HUES48 (cell line): ENCODE results near the gene BUD23.
A peak's percentile ranks its signal among the peaks of the same experiment; 100 is the strongest.
"Not testable (repeated sequence)": the region's sequence is repeated elsewhere in the genome, so short reads cannot be mapped to it uniquely, and the experiment has no call there.

Experiments used
- H3K27ac ChIP-seq: one replicate; pipeline ENCODE4 v1.7.0; 2013; ENCODE audit warnings: low read depth, low read length, inconsistent platforms
- H3K27me3 ChIP-seq: 2 replicates; pipeline ENCODE4 v1.6.1; 2013; ENCODE audit warnings: mild to moderate bottlenecking, low read length; ENCODE audit not compliant: control insufficient read depth, insufficient read depth
- H3K36me3 ChIP-seq: 2 replicates; pipeline ENCODE4 v1.6.1; 2013; ENCODE audit warnings: low read length; ENCODE audit not compliant: control insufficient read depth, insufficient read depth
- H3K4me1 ChIP-seq: 2 replicates; pipeline ENCODE4 v1.6.1; 2013; ENCODE audit warnings: mild to moderate bottlenecking, low read length; ENCODE audit not compliant: control insufficient read depth, insufficient read depth
- H3K4me3 ChIP-seq: 2 replicates; pipeline ENCODE4 v1.5.1; 2013; ENCODE audit warnings: mild to moderate bottlenecking, low read depth, low read length
- H3K9ac ChIP-seq: 2 replicates; pipeline ENCODE4 v1.6.1; 2013; ENCODE audit warnings: mild to moderate bottlenecking, low read depth, low read length, moderate library complexity
- H3K9me3 ChIP-seq: 2 replicates; pipeline ENCODE4 v1.6.1; 2013; ENCODE audit warnings: low read length; ENCODE audit not compliant: control insufficient read depth, insufficient read depth

BUD23 gene

DNA sequence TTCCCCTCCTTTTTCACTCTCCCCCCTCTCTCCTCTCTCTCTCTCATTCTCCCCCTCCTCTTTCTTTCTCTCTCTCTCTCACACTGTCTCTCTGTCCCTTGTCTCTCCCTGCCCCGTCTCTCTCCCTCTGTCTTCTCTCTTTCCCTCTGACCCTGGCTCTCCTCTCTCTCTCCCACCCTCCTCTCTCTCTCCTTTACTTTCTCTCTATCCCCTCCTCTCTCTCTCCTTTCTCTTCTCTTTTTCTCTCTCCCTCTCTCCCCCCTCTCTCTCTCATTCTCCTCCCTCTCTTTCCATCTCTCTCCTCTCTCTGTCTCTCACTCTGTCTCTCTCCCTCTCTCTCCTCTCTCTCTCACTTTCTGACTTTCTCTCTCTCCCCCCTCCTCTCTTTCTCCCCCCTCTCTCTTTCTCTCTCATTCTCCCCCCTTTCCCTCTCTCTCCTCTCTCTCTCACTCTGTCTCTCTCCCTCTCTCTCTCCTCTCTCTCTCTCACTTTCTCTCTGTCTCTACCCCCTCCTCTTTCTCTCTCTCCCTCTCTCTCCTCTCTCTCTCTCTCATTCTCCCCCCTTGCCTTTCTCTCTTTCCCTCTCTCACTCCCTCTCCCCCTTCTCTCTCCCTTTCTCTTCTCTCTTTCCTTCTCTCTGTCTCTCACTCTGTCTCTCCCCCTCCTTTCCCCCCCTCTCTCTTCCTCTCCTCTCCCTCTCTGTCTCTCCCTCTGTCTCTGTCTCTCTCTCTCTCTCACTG lies 34.6 kb upstream of the BUD23 start:
- H3K9ac ChIP-seq: no peak overlapping the region
- H3K4me3 ChIP-seq: peak overlapping the region; percentile 69
- H3K4me1 ChIP-seq: 0 out of 2 replicates have a peak, but pooled peaks cover 2% of the 10 kb centered on the region
- H3K36me3 ChIP-seq: no peaks in the 10 kb centered on the region
- peaks cover 32% of the 10 kb centered on the region for H3K27me3 ChIP-seq
- no peak overlapping the region for H3K27ac ChIP-seq
- no peaks in the 10 kb centered on the region for H3K9me3 ChIP-seq

DNA sequence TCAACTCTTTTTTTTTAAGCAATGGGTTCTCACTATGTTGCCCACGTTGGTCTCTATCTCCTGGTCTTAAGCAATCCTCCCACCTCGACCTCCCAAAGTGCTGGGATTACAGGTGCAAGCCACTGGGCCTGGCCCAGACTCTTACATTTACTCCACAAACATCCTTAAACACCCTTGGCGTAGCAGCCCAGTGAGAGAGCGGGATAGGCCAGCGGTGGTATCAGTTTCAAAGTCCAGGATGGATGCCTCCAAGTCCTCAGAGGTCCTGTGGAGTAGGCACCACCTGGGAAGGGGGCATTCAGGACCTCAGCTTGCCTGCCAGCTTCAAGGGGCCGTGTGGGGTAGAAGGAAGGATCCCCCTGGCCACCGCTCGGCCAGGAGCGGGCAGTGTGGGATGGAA lies 33.8 kb upstream of the BUD23 start:
- no peaks in the 10 kb centered on the region for H3K36me3 ChIP-seq
- H3K4me1 ChIP-seq: 0 out of 2 replicates have a peak, but pooled peaks cover 2% of the 10 kb centered on the region
- H3K9me3 ChIP-seq: no peaks in the 10 kb centered on the region
- peaks cover 32% of the 10 kb centered on the region for H3K27me3 ChIP-seq
- H3K9ac ChIP-seq: no peak overlapping the region
- no peak overlapping the region for H3K4me3 ChIP-seq
- H3K27ac ChIP-seq: no peak overlapping the region

DNA sequence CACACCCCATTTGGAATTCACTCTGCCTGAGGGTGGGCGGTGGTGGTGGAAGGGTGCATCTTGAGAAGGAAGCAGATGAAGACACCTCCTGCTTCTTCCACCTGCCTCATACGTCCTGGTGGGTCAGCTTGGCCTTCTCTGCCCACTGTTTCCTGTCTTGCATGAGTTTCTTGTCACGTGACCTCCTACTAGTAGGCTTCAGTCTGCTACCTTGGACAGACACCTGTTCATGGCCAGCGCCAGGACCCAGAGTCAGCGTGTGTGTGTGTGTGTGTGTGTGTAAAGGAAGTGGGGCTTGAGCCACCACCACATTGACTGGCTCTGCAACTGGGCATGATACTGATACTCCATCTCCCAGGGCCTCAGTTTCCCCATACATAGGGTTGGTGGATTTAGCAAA lies 32.9 kb upstream of the BUD23 start:
- peaks cover 32% of the 10 kb centered on the region for H3K27me3 ChIP-seq

DNA sequence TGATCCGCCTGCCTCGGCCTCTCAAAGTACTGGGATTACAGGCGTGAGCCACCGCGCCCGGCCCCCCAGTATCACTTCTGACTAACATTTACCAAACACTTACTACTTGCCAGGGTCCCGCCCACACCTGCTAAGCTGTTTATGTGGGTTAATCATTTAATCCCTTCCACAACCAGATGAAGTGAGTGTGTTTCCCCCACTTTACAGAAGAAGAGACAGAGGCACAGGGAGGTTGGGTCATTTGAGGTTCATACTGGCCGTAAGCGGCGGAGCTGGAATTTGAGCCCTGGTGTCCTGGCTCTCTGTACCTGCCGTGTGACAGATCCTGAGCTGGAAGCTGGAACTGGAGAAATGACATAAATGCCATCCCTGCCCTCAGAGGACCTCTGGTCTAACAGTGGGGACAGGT lies 30.9 kb upstream of the BUD23 start:
- H3K27me3 ChIP-seq: peaks cover 22% of the 10 kb centered on the region
- no peaks in the 10 kb centered on the region for H3K36me3 ChIP-seq
- H3K4me1 ChIP-seq: 0 out of 2 replicates have a peak, but pooled peaks cover 2% of the 10 kb centered on the region
- no peak overlapping the region for H3K27ac ChIP-seq
- H3K9me3 ChIP-seq: no peaks in the 10 kb centered on the region
- H3K9ac ChIP-seq: no peak overlapping the region
- H3K4me3 ChIP-seq: no peak overlapping the region

More for the DNA sequence above, 32.9 kb upstream of the BUD23 start:
- 0 out of 2 replicates have a peak, but pooled peaks cover 2% of the 10 kb centered on the region for H3K4me1 ChIP-seq
- no peak overlapping the region for H3K4me3 ChIP-seq
- H3K27ac ChIP-seq: no peak overlapping the region
- no peaks in the 10 kb centered on the region for H3K9me3 ChIP-seq
- no peak overlapping the region for H3K9ac ChIP-seq
- no peaks in the 10 kb centered on the region for H3K36me3 ChIP-seq

DNA sequence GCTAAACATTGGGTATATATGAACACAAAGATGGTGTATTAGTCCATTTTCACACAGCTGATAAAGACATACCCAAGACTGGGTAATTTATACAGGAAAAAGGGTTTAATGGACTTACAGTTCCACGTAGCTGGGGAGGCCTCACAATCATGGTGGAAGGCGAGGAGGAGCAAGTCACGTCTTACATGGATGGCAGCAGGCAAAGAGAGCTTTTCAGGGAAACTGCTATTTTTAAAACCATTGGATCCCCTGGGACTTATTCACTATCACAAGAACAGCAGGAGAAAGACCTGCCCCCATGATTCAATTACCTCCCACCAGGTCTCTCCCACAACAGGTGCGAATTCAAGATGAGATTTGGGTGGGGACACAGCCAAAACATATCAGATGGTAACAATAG lies 28.1 kb upstream of the BUD23 start:
- not testable (repeated sequence) for H3K27ac ChIP-seq, H3K36me3 ChIP-seq, H3K9me3 ChIP-seq, H3K4me3 ChIP-seq, H3K9ac ChIP-seq, H3K27me3 ChIP-seq, H3K4me1 ChIP-seq

DNA sequence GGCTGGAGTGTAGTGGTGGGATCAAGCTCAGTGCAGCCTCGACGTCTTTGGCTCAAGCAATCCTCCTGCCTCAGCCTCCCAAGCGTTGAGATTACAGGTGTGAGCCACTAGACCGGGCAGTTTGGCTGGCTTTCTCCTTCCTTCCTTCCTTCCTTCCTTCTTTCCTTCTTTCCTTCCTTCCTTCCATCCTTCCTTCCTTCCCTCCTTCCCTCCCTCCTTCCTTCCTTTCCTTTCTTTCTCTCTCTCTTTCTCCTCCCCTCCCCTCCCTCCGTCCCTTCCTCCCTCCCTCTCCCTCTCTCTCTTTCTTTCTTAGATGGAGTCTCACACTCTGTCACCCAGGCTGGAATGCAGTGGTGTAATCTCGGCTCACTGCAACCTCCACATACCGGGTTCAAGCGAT lies 23.4 kb upstream of the BUD23 start:
- Histone ChIP-seq H3K36me3 (no peaks in the 10 kb centered on the region), H3K27ac (no peak overlapping the region), H3K27me3 (no peaks in the 10 kb centered on the region)

DNA sequence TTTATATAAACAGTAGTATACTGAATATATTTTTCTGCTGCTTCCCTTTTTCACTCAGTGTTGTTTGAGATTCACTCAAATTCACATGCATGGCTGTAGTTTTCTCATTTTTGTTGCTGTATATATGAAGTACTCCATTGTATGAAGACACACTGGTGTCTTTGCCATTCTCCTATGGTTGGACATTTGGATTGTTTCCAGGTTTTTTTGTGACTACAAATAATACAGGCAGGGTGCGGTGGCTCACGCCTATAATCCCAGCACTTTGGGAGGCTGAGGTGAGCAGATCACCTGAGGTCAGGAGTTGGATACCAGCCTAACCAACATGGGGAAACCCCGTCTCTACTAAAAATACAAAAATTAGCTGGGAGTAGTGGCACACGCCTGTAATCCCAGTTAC lies 22.8 kb upstream of the BUD23 start:
- H3K36me3 ChIP-seq, H3K4me3 ChIP-seq, H3K27me3 ChIP-seq, H3K9ac ChIP-seq, H3K9me3 ChIP-seq, H3K27ac ChIP-seq, H3K4me1 ChIP-seq: not testable (repeated sequence)

More for the DNA sequence above, 23.4 kb upstream of the BUD23 start:
- Histone ChIP-seq H3K9me3 (no peaks in the 10 kb centered on the region), H3K4me1 (no peaks in the 10 kb centered on the region; the same call in 1 of the 2 replicates), H3K9ac (no peak overlapping the region), H3K4me3 (no peak overlapping the region)

DNA sequence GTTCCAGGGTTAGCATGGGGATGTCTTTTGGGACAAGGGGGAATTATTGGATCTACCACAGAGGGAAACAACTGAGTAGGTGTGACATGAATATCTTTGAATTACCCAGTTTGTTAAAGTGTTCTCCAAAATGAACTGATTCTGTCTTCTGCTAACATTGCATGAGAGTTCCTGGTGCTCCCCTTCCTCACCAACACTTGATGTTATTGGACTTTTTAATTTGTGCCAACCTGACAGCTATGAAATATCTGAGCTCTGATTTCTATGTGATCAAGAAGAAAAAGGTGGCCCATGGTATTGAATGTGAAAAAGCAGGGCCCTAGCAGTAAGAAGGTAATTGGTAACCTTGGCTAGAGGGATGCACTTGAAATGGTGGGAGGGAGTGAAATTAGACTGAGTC lies 20.4 kb upstream of the BUD23 start:
- no peak overlapping the region for H3K27ac ChIP-seq
- no peak overlapping the region for H3K9ac ChIP-seq
- no peaks in the 10 kb centered on the region for H3K27me3 ChIP-seq
- no peaks in the 10 kb centered on the region for H3K36me3 ChIP-seq
- no peaks in the 10 kb centered on the region; the same call in 1 of the 2 replicates for H3K4me1 ChIP-seq
- H3K4me3 ChIP-seq: no peak overlapping the region
- H3K9me3 ChIP-seq: no peaks in the 10 kb centered on the region

DNA sequence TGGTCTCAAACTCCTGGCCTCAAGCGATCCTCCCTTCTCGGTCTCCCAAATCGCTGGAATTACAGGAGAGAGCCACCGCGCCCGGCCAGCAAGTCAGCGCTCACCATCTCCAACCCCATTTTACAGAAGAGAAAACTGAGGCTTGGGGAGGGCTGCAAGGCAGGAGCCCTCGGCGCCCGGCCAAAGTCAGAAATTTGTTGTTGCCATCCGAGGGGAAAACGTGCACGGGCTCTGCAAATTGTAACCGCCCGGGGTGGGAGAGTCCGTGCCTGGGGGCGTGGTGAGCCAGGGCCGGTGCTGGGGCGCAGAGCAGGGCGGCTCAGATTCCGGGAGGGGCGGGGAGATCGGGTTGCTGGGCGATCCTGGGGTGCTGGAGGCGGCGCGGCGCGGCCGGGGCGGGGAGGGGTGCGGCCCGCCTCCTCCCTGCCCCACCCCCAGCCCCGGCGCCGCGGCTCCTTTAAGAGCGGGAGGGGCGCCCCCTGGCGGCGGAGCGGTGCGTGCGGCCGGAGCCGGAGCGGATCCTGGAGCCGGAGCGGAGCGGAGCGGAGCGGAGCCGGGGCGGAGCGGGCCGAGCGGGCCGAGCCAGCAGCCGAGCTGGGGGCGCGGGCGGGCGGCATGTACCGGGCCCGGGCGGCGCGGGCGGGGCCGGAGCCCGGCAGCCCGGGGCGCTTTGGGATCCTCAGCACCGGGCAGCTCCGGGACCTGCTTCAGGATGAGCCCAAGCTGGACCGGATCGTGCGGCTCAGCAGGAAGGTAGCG lies 15.9 kb upstream of the BUD23 start, which contains the start of gene VPS37D:
VPS37D (plus strand) TSS at position 488 of the 759 bp plus-strand sequence; CDS start at position 616, 128 bp downstream.
- Histone ChIP-seq H3K9ac (no peak within 1 kb of the TSS), H3K27ac (no peak within 1 kb of the TSS), H3K4me3 (peak within 1 kb of the TSS; percentile 60), H3K27me3 (peaks cover 4% of the 10 kb centered on the region; the same call in 1 of the 2 replicates), H3K4me1 (peaks cover 4% of the 10 kb centered on the region; the same call in 1 of the 2 replicates), H3K9me3 (no peaks in the 10 kb centered on the region), H3K36me3 (no peaks in the 10 kb centered on the region)

DNA sequence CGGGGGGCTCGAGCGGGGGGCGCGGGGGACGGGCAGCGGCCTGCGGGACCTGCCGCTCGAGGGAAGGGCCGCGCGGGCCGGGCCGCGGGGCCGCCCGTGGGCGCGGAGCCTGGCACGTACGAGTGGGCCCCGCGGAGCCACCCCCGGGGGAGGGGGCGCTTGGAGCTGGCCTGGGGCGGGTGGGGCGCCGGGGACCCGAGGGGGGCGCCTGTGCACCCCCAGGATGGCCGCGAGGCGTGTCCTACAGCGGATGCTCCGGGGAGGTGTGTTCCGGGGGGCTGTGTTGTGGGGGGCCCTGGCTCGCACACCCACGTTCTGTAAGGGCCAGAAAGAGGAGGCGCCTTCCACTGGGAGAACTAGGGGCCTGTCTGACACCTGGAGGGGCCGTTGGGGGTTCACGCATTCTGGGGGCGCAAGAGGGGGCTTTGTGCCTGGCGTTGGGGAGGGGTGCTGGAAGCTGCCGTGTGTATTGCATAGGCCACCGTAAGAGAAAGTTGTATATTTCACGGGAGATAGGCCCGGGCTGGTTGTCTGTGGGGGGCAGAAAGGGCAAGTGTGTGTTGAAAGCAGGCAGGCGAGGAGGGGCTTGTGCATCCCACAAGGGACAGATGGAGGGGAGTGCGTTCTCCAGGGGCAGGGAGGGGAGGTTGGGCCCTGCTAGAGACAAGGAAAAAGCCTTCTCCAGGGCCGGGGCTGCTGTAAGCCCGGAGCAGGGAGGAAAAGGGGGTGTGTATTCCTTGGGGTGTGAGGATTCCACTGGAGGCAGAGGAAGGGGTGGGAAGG lies 15.1 kb upstream of the BUD23 start:
- Histone ChIP-seq H3K36me3 (no peaks in the 10 kb centered on the region), H3K27ac (no peak overlapping the region), H3K27me3 (peaks cover 4% of the 10 kb centered on the region; the same call in 1 of the 2 replicates), H3K9ac (no peak overlapping the region), H3K4me3 (peak overlapping the region; percentile 60), H3K9me3 (no peaks in the 10 kb centered on the region), H3K4me1 (peaks cover 4% of the 10 kb centered on the region; the same call in 1 of the 2 replicates)
